GM23338 (cell line): Measurements from ENCODE around the gene MZB1.

Experiments used
- CREB1 ChIP-seq: fragments of 250-450 bp; sonication (Bioruptor Pico); IDR thresholded peaks from 2 replicates; pipeline ENCODE4 v1.5.0; 2020; ENCODE audit warnings: low read depth, mild to moderate bottlenecking, moderate library complexity
- CTCF ChIP-seq, 2 experiments: fragments of 200-600 bp in 1 of 2; sonication (generic) in 1 of 2; conservative IDR thresholded peaks; 2 replicates each; pipeline versions ENCODE4 v1.5.1 to v1.6.1; 2016 to 2017; ENCODE audit warnings: antibody characterized with exemption in 2 of 2, low read depth in 2 of 2, mild to moderate bottlenecking in 2 of 2, moderate library complexity in 1 of 2
- EZH2 ChIP-seq: fragments of 200-600 bp; sonication (generic); IDR thresholded peaks from one replicate; pipeline ENCODE4 v1.8.0; 2017; ENCODE audit warnings: antibody characterized with exemption, mild to moderate bottlenecking, low read depth; ENCODE audit not compliant: unreplicated experiment
- EZH2phosphoT487 ChIP-seq: fragments of 200-600 bp; sonication (generic); IDR thresholded peaks from one replicate; pipeline ENCODE4 v1.8.1; 2018; ENCODE audit warnings: antibody characterized with exemption; ENCODE audit not compliant: unreplicated experiment
- JUNB ChIP-seq: IDR thresholded peaks from one replicate; pipeline ENCODE4 v1.6.1; 2016; ENCODE audit warnings: antibody characterized with exemption; ENCODE audit not compliant: unreplicated experiment
- NANOG ChIP-seq: IDR thresholded peaks from 2 replicates; pipeline ENCODE4 v1.6.1; 2016; ENCODE audit warnings: antibody characterized with exemption, borderline replicate concordance
- POLR2AphosphoS5 ChIP-seq: IDR thresholded peaks from 2 replicates; pipeline ENCODE4 v1.6.1; 2016; ENCODE audit warnings: antibody characterized with exemption, low read depth
- REST ChIP-seq: IDR thresholded peaks from one replicate; pipeline ENCODE4 v1.6.1; 2018; ENCODE audit warnings: antibody characterized with exemption; ENCODE audit not compliant: unreplicated experiment
- STAT1 ChIP-seq: IDR thresholded peaks from one replicate; pipeline ENCODE4 v1.6.1; 2016; ENCODE audit warnings: antibody characterized with exemption; ENCODE audit not compliant: unreplicated experiment
- ZNF114 ChIP-seq: fragments of 250-450 bp; sonication (Bioruptor Pico); IDR thresholded peaks from 2 replicates; pipeline ENCODE4 v1.5.0; 2020; ENCODE audit warnings: mild to moderate bottlenecking, moderate library complexity
- ZNF331 ChIP-seq: fragments of 250-450 bp; sonication (Bioruptor Pico); IDR thresholded peaks from 2 replicates; pipeline ENCODE4 v1.5.0; 2020; ENCODE audit warnings: low read depth, mild to moderate bottlenecking, moderate library complexity
- TF ChIP-seq, protein P1 (sequence below): IDR thresholded peaks from 2 replicates; pipeline ENCODE4 v1.6.1; 2016; ENCODE audit warnings: antibody characterized with exemption
- TF ChIP-seq, protein P2 (sequence below): fragments of 250-450 bp; sonication (Bioruptor Pico); IDR thresholded peaks from 2 replicates; pipeline ENCODE4 v1.5.0; 2020; ENCODE audit warnings: mild to moderate bottlenecking, moderate library complexity

DNA sequence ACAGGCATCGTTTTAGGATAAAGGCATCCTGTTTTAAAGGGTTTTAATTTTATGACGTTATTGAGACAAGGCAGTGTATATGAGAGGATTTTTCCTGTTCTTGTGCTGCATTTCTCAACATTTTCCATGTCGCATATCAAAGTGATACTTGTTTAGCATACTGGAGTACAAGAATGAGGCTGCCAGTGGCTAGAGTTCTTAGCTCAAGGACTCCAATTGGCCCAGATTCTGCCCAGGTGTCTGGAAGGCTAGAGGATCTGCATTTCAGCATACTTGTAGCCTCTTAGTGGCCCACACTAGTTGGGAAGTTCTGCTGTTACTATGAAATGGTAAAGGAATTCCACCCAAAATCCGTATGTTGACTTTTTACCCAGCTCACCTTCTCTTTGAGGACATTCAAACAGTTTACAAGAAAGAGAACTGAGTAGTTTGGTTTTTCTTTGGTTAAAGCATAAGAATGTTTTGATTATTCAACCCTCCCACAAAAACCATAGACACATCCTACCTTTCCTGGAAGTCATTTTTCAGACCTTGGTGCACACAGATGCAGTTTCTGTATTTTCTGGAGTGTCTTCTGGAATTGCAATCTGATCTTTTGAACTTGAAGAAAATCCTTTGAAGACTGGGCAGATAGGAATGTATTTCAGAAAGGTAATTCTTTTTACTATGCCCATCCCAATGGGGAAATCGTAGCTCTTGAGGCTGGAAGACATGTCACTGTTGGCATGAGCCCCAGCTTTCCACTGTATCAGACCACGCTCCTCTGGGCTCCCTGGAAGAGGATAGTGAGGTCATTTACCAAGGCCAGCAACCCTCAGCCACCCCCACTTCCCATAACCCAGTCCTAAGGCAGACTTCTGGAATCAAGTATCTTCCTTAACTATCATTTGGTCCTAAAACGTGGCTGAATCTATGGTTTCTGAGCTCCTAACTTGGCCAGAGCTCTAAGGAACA, 18.0 kb downstream of the MZB1 start:
- TF ChIP-seq POLR2AphosphoS5 (no peak), CTCF (conservative IDR thresholded peaks at IDR 0.05; ENCODE audit: low read depth in 2 of 2) (no peak), REST (no peak), EZH2 (no peak), EZH2phosphoT487 (no peak), JUNB (no peak), CREB1 (CRISPR knock-in tag) (no peak), NANOG (no peak), STAT1 (no peak), ZNF114 (CRISPR knock-in tag) (no peak), ZNF331 (no peak)
- TF ChIP-seq, protein P1, sequence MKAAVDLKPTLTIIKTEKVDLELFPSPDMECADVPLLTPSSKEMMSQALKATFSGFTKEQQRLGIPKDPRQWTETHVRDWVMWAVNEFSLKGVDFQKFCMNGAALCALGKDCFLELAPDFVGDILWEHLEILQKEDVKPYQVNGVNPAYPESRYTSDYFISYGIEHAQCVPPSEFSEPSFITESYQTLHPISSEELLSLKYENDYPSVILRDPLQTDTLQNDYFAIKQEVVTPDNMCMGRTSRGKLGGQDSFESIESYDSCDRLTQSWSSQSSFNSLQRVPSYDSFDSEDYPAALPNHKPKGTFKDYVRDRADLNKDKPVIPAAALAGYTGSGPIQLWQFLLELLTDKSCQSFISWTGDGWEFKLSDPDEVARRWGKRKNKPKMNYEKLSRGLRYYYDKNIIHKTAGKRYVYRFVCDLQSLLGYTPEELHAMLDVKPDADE, result no peak
- TF ChIP-seq, protein P2, sequence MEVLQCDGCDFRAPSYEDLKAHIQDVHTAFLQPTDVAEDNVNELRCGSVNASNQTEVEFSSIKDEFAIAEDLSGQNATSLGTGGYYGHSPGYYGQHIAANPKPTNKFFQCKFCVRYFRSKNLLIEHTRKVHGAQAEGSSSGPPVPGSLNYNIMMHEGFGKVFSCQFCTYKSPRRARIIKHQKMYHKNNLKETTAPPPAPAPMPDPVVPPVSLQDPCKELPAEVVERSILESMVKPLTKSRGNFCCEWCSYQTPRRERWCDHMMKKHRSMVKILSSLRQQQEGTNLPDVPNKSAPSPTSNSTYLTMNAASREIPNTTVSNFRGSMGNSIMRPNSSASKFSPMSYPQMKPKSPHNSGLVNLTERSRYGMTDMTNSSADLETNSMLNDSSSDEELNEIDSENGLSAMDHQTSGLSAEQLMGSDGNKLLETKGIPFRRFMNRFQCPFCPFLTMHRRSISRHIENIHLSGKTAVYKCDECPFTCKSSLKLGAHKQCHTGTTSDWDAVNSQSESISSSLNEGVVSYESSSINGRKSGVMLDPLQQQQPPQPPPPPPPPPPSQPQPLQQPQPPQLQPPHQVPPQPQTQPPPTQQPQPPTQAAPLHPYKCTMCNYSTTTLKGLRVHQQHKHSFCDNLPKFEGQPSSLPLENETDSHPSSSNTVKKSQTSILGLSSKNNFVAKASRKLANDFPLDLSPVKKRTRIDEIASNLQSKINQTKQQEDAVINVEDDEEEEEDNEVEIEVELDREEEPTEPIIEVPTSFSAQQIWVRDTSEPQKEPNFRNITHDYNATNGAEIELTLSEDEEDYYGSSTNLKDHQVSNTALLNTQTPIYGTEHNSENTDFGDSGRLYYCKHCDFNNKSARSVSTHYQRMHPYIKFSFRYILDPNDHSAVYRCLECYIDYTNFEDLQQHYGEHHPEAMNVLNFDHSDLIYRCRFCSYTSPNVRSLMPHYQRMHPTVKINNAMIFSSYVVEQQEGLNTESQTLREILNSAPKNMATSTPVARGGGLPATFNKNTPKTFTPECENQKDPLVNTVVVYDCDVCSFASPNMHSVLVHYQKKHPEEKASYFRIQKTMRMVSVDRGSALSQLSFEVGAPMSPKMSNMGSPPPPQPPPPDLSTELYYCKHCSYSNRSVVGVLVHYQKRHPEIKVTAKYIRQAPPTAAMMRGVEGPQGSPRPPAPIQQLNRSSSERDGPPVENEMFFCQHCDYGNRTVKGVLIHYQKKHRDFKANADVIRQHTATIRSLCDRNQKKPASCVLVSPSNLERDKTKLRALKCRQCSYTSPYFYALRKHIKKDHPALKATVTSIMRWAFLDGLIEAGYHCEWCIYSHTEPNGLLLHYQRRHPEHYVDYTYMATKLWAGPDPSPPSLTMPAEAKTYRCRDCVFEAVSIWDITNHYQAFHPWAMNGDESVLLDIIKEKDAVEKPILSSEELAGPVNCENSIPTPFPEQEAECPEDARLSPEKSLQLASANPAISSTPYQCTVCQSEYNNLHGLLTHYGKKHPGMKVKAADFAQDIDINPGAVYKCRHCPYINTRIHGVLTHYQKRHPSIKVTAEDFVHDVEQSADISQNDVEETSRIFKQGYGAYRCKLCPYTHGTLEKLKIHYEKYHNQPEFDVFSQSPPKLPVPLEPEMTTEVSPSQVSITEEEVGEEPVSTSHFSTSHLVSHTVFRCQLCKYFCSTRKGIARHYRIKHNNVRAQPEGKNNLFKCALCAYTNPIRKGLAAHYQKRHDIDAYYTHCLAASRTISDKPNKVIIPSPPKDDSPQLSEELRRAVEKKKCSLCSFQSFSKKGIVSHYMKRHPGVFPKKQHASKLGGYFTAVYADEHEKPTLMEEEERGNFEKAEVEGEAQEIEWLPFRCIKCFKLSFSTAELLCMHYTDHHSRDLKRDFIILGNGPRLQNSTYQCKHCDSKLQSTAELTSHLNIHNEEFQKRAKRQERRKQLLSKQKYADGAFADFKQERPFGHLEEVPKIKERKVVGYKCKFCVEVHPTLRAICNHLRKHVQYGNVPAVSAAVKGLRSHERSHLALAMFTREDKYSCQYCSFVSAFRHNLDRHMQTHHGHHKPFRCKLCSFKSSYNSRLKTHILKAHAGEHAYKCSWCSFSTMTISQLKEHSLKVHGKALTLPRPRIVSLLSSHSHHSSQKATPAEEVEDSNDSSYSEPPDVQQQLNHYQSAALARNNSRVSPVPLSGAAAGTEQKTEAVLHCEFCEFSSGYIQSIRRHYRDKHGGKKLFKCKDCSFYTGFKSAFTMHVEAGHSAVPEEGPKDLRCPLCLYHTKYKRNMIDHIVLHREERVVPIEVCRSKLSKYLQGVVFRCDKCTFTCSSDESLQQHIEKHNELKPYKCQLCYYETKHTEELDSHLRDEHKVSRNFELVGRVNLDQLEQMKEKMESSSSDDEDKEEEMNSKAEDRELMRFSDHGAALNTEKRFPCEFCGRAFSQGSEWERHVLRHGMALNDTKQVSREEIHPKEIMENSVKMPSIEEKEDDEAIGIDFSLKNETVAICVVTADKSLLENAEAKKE (CRISPR knock-in tag), result no peak
